Transverse colon (tissue), 4 donors: ENCODE data around the gene CDK5RAP2. TPM values are rescaled to one million over a fixed set of nuclear protein-coding genes. Genes with fewer than 3 reads are reported as not detected.

Experiments used
- DNase-seq: peaks from one replicate; pipeline ENCODE4 v3.0.0-alpha.2; 2019
- H3K27ac ChIP-seq, 4 donors: fragments of 200-600 bp; sonication (generic); 2 replicates each; pipeline ENCODE4 v1.5.1; 2016 to 2018; ENCODE audit warnings: inconsistent platforms in 4 of 4
- H3K27me3 ChIP-seq: fragments of 200-600 bp; sonication (generic); 2 replicates; pipeline ENCODE4 v1.5.1; 2017; ENCODE audit warnings: inconsistent platforms
- H3K36me3 ChIP-seq, 4 donors: fragments of 200-600 bp; sonication (generic); 2 replicates each; pipeline ENCODE4 v1.5.1; 2017 to 2019; ENCODE audit warnings: inconsistent platforms in 4 of 4
- H3K4me1 ChIP-seq, 4 donors: fragments of 200-600 bp; sonication (generic); 2 replicates each; pipeline ENCODE4 v1.5.1; 2017 to 2020; ENCODE audit warnings: inconsistent platforms in 4 of 4
- H3K4me3 ChIP-seq, 4 donors: fragments of 200-600 bp; sonication (generic); 1 replicate in 1 of 4; 2 replicates in 3 of 4; pipeline versions ENCODE4 v1.5.1 to v1.6.1; 2017 to 2019; ENCODE audit warnings: inconsistent platforms in 4 of 4
- H3K9me3 ChIP-seq, 2 donors: fragments of 200-600 bp; sonication (generic); 2 replicates each; pipeline ENCODE4 v1.5.1; 2017 to 2019; ENCODE audit warnings: inconsistent platforms in 2 of 2
- EP300 ChIP-seq: sonication (generic); formaldehyde crosslinking; IDR thresholded peaks from one replicate; pipeline ENCODE4 v1.6.1; 2017; ENCODE audit warnings: antibody characterized with exemption, low read depth
- POLR2A ChIP-seq: fragments of 450-650 bp; IDR thresholded peaks from one replicate; pipeline ENCODE4 v1.6.1; 2016; ENCODE audit warnings: antibody characterized with exemption, mild to moderate bottlenecking, moderate library complexity
- POLR2AphosphoS5 ChIP-seq, 3 donors: sonication (generic); formaldehyde crosslinking; IDR thresholded peaks; one replicate each; pipeline ENCODE4 v1.6.1; 2016; ENCODE audit warnings: antibody characterized with exemption in 3 of 3
- WGBS, 2 donors: methylation state at CpG; one replicate each; pipeline ENCODE4 v1.1.5; 2018; ENCODE audit warnings: low coverage in 1 of 2; 5-methylcytosine and 5-hydroxymethylcytosine counted together
- in situ Hi-C, 4 donors: fragments of 200-750 bp; cut with MboI; loops; one replicate each; pipeline versions ENCODE4 v1.15.0 to v1.15.1; 2017; ENCODE audit warnings: low sequenced_read_pairs in 3 of 4, low pct_ligation_motif_present in 1 of 4, low pct_unique_long_range_greater_than_20kb in 1 of 4
- intact Hi-C: fragments of 100-400 bp; cut with DNase I; formaldehyde crosslinking; loops from one replicate; pipeline ENCODE4 v1.15.1; 2023; ENCODE audit warnings: low total_unique reads
- total RNA-seq, 4 donors: library from RNA; depleted of rRNA; stranded (reverse); fragments of >200 nt; gene quantifications; one replicate each; pipeline ENCODE4 v1.1.0, GENCODE V29; 2016
- TF ChIP-seq, protein P1 (sequence below), 5 experiments: fragments of 200-600 bp in 3 of 5; fragments of 450-650 bp in 2 of 5; sonication (generic) in 3 of 5; IDR thresholded peaks; 1 replicate in 2 of 5; 2 replicates in 3 of 5; pipeline ENCODE4 v1.5.1; 2016 to 2017; ENCODE audit warnings: antibody characterized with exemption in 5 of 5, inconsistent platforms in 3 of 5, mild to moderate bottlenecking in 2 of 5, moderate library complexity in 1 of 5

CDK5RAP2 gene
- total RNA-seq, 4 donors from 2014 or later = 23.6 to 154 (median 28.0) TPM

DNA sequence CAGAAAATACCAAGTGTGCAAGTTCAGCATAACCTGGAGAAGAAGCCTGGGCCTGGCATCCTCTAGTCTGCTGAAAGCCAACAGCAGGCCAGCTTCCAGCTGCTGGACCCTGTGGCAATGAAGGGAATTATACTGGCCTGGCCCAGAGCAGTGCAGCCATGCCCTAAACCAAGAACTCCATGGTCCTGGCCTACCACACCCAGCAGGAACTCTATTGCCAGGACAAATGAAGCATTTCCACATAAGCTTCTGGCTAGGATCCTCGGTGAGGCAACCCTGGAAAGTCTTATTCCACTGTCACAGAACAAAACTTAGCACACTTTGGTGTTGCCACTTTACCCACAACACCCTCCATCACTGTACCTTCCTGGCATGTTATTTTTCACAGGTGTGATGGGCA is 35.5 kb downstream of the CDK5RAP2 start:
- Histone ChIP-seq H3K9me3 (no peaks in the 10 kb centered on the region), H3K36me3 (peaks cover 0 to 29% (median 14%) of the 10 kb centered on the region in 4 donors), H3K27ac (no peak overlapping the region), H3K4me3 (no peak overlapping the region), H3K27me3 (no peaks in the 10 kb centered on the region), H3K4me1 (no peaks in the 10 kb centered on the region)
- 71% methylated on average over 1 of the region's 1 CpG; no CpG with 5 or more reads in 1 of the 2 donors for WGBS, 2 donors
- no peak for TF ChIP-seq POLR2AphosphoS5 (IDR thresholded peaks at IDR 0.05)
- no peak for TF ChIP-seq POLR2A
- no peak for TF ChIP-seq EP300
- TF ChIP-seq, protein P1, sequence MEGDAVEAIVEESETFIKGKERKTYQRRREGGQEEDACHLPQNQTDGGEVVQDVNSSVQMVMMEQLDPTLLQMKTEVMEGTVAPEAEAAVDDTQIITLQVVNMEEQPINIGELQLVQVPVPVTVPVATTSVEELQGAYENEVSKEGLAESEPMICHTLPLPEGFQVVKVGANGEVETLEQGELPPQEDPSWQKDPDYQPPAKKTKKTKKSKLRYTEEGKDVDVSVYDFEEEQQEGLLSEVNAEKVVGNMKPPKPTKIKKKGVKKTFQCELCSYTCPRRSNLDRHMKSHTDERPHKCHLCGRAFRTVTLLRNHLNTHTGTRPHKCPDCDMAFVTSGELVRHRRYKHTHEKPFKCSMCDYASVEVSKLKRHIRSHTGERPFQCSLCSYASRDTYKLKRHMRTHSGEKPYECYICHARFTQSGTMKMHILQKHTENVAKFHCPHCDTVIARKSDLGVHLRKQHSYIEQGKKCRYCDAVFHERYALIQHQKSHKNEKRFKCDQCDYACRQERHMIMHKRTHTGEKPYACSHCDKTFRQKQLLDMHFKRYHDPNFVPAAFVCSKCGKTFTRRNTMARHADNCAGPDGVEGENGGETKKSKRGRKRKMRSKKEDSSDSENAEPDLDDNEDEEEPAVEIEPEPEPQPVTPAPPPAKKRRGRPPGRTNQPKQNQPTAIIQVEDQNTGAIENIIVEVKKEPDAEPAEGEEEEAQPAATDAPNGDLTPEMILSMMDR (IDR thresholded peaks at IDR 0.05) = no peak
- intact Hi-C loops = no loop called here
- in situ Hi-C loops = no loop called here
- no peak for DNase-seq

DNA sequence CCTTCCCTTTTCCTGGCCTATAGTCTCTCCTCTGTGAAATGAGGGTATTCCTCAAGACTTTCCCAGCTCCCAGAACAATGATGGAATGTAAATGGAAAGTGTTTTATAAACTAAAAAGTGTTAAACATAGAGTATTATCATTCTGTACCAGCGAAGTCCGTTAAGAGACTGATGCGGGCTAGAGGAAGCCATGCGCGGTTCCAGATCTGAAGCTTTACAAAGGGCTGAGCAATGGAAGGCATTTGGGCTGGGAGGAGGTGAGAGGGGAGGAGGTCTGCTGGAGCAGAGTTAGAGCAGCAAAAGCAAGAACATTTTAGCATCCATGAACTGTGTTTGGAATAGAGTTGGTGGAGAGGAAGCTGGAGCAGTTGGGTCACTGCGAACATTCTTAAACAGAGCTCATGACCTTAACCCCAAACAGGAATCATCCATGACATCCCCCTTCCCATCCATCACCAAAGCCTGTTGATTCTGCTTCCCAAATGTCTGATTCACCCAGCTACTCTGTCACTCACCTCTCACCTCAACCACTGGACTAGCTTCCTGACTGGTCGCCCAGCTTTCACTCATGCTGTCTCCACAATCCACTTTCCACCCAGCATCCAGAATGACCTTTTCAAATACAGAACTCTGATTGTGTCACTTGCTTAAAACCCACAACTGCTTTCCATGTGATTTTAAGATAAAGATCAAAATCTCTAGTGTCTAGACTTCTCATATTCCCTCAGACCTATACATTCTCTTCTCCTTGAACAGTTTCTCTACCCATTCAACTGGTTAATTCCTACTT is 37.1 kb downstream of the CDK5RAP2 start:
- H3K4me1 ChIP-seq = no peaks in the 10 kb centered on the region
- H3K27ac ChIP-seq = no peak overlapping the region
- peaks cover 0 to 29% (median 12%) of the 10 kb centered on the region in 4 donors for H3K36me3 ChIP-seq
- in situ Hi-C loops = no loop called here
- TF ChIP-seq POLR2AphosphoS5 (IDR thresholded peaks at IDR 0.05) (no peak), POLR2A (no peak), EP300 (no peak)
- TF ChIP-seq, protein P1 (IDR thresholded peaks at IDR 0.05) = no peak
- no peak overlapping the region for H3K4me3 ChIP-seq
- no peaks in the 10 kb centered on the region for H3K27me3 ChIP-seq
- intact Hi-C loops = no loop called here
- no peak for DNase-seq
- H3K9me3 ChIP-seq = no peaks in the 10 kb centered on the region
- WGBS, 2 donors = 93 to 98% methylated on average over 6 to 7 of the region's 7 CpGs

DNA sequence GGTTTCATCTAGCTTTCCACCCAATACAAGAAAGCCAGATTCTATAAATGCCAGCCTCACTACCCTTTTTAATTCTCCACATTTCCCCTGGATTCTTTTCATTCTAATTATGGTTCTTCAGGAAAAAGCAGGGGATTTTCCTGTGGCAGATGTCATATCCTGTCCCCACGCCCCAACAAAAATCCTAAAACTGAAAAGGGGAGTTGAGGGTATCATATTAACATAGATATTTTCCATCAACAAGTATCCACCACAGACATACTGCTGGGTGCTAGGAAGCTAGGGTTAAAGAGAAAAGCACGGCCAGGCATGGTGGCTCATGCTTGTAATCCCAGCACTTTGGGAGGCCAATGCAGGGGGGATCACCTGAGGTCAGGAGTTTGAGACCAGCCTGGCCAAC is 38.0 kb downstream of the CDK5RAP2 start:
- in situ Hi-C loops (no loop called here), intact Hi-C loops (no loop called here)
- H3K27me3 ChIP-seq = no peaks in the 10 kb centered on the region
- no peak for TF ChIP-seq POLR2AphosphoS5 (IDR thresholded peaks at IDR 0.05)
- TF ChIP-seq EP300 = no peak
- TF ChIP-seq, protein P1 (IDR thresholded peaks at IDR 0.05) = no peak
- no peak for TF ChIP-seq POLR2A
- no peaks in the 10 kb centered on the region for H3K9me3 ChIP-seq
- DNase-seq = no peak
- peaks cover 0 to 29% (median 12%) of the 10 kb centered on the region in 4 donors for H3K36me3 ChIP-seq
- 90 to 100% methylated on average over 1 to 2 of the region's 2 CpGs for WGBS, 2 donors
- H3K4me3 ChIP-seq = no peak overlapping the region
- H3K27ac ChIP-seq = no peak overlapping the region
- no peaks in the 10 kb centered on the region for H3K4me1 ChIP-seq

DNA sequence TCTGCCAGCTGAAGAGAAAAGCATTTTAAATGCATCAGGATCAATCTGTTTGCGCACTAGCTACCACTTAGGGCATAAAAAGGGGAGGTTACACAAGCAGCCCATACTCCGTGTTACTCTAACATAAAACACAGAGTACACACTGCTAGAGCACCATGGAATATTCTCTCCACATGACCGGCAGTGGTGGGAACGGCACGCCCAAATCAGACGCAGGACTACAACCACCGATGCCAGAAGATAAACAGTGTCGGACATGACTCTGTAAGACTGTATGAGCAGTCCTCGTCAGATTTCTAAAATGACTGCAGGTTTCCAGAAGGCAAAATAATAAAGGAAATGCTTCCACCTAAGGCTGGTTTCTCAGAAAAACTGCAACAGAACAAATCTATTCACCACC is 40.0 kb downstream of the CDK5RAP2 start:
- in situ Hi-C loops = no loop called here
- peaks cover 0 to 28% (median 13%) of the 10 kb centered on the region in 4 donors for H3K36me3 ChIP-seq
- H3K27ac ChIP-seq = no peak overlapping the region
- H3K27me3 ChIP-seq = no peaks in the 10 kb centered on the region
- H3K9me3 ChIP-seq = no peaks in the 10 kb centered on the region
- TF ChIP-seq EP300 (no peak), POLR2AphosphoS5 (IDR thresholded peaks at IDR 0.05) (no peak), POLR2A (no peak)
- TF ChIP-seq, protein P1 (IDR thresholded peaks at IDR 0.05) = no peak
- no peaks in the 10 kb centered on the region for H3K4me1 ChIP-seq
- intact Hi-C loops = no loop called here
- 94 to 97% methylated on average over 9 of the region's 9 CpGs for WGBS, 2 donors
- DNase-seq = no peak
- no peak overlapping the region for H3K4me3 ChIP-seq
